Hepatocyte (in vitro differentiated cells): ENCODE results near the gene KCTD6. TPM values are rescaled to one million over a fixed set of nuclear protein-coding genes. Genes with fewer than 3 reads are reported as not detected.

Experiments
- DNase-seq: peaks from one replicate; pipeline ENCODE4 v3.0.0-alpha.2; 2016; ENCODE audit warnings: low spot score
- H2AFZ ChIP-seq: fragments of 200-600 bp; sonication (generic); 2 replicates; pipeline ENCODE4 v1.6.0; 2016; ENCODE audit warnings: antibody characterized with exemption, mild to moderate bottlenecking
- H3K27ac ChIP-seq: fragments of 200-600 bp; sonication (generic); 2 replicates; pipeline ENCODE4 v1.5.1; 2016; ENCODE audit warnings: mild to moderate bottlenecking
- H3K27me3 ChIP-seq: fragments of 200-600 bp; sonication (generic); 2 replicates; pipeline ENCODE4 v1.6.1; 2016
- H3K36me3 ChIP-seq: fragments of 200-600 bp; sonication (generic); replicated peaks from 2 replicates; pipeline ENCODE4 v1.5.1; 2016; ENCODE audit warnings: low read depth; ENCODE audit not compliant: insufficient read depth
- H3K4me1 ChIP-seq: fragments of 200-600 bp; sonication (generic); 2 replicates; pipeline ENCODE4 v1.5.1; 2016; ENCODE audit warnings: mild to moderate bottlenecking, moderate library complexity; ENCODE audit not compliant: insufficient read depth
- H3K4me2 ChIP-seq: fragments of 200-600 bp; sonication (generic); 2 replicates; pipeline ENCODE4 v1.6.0; 2016
- H3K4me3 ChIP-seq: fragments of 200-600 bp; sonication (generic); 2 replicates; pipeline ENCODE4 v1.5.1; 2016; ENCODE audit warnings: mild to moderate bottlenecking
- H3K79me2 ChIP-seq: fragments of 200-600 bp; sonication (generic); 2 replicates; pipeline ENCODE4 v1.6.0; 2017; ENCODE audit warnings: mild to moderate bottlenecking
- H3K9me2 ChIP-seq: fragments of 200-600 bp; sonication (generic); replicated peaks from 2 replicates; pipeline ENCODE4 v1.6.0; 2017; ENCODE audit warnings: mild to moderate bottlenecking; ENCODE audit not compliant: insufficient read depth
- H3K9me3 ChIP-seq: fragments of 200-600 bp; sonication (generic); 2 replicates; pipeline ENCODE4 v1.5.1; 2016; ENCODE audit warnings: low read depth, mild to moderate bottlenecking
- H4K20me1 ChIP-seq: fragments of 200-600 bp; sonication (generic); 2 replicates; pipeline ENCODE4 v1.6.0; 2016; ENCODE audit warnings: mild to moderate bottlenecking; ENCODE audit not compliant: insufficient read depth, poor library complexity, severe bottlenecking
- EZH2 ChIP-seq: fragments of 200-600 bp; sonication (generic); IDR thresholded peaks from 2 replicates; pipeline ENCODE4 v1.6.1; 2016; ENCODE audit warnings: antibody characterized with exemption, mild to moderate bottlenecking, borderline replicate concordance
- EZH2phosphoT487 ChIP-seq: fragments of 200-600 bp; sonication (generic); IDR thresholded peaks from one replicate; pipeline ENCODE4 v1.6.1; 2018; ENCODE audit warnings: antibody characterized with exemption, mild to moderate bottlenecking, low read depth, moderate library complexity; ENCODE audit not compliant: unreplicated experiment, severe bottlenecking
- WGBS: methylation state at CpG from one replicate; pipeline ENCODE4 v1.1.6; 2016; ENCODE audit warnings: low lambda C conversion rate; ENCODE audit errors: missing lambda C conversion rate; 5-methylcytosine and 5-hydroxymethylcytosine counted together
- polyA plus RNA-seq: library from polyadenylated mRNA; unstranded; fragments of >200 nt; fragmentation: Nextera tagmentation; extraction: Ambion mirVana; gene quantifications from 2 replicates; pipeline ENCODE4 v1.2.1, GENCODE V29; 2016
- total RNA-seq: library from RNA; depleted of rRNA; stranded (reverse); fragments of >200 nt; gene quantifications from 2 replicates; pipeline ENCODE4 v1.2.3, GENCODE V29; 2014
- TF ChIP-seq, protein P1 (sequence below): fragments of 200-600 bp; sonication (generic); IDR thresholded peaks from 2 replicates; pipeline ENCODE4 v1.5.1; 2016; ENCODE audit warnings: antibody characterized with exemption, mild to moderate bottlenecking; ENCODE audit not compliant: poor library complexity

The KCTD6 gene
- total and polyA plus RNA-seq, 2 experiments from 2014 or later, result 13.8 to 18.9 TPM

DNA sequence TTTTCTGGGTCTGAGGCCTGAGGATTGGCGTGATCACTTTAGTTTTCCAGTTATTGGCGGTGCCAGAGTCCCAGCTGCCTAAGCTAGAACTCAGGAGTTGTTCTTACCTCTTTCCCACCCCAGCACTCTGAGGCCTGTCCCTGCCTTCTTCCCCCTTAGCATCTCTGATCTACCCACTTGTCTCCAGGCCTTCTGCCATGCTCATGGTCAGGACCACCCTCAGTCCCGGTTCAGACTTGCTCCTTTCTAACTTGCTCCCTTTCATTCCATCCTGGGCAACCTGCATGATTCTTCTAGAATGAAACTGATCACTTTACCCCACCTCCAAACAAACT, 29.4 kb downstream of the KCTD6 start:
- no peaks in the 10 kb centered on the region for H3K9me3 ChIP-seq
- no peak overlapping the region for H2AFZ ChIP-seq
- H3K27me3 ChIP-seq, result no peaks in the 10 kb centered on the region
- WGBS, result 93% methylated on average over 3 of the region's 3 CpGs
- no peaks in the 10 kb centered on the region for H3K9me2 ChIP-seq
- TF ChIP-seq EZH2phosphoT487 (no peak), EZH2 (no peak)
- TF ChIP-seq, protein P1, sequence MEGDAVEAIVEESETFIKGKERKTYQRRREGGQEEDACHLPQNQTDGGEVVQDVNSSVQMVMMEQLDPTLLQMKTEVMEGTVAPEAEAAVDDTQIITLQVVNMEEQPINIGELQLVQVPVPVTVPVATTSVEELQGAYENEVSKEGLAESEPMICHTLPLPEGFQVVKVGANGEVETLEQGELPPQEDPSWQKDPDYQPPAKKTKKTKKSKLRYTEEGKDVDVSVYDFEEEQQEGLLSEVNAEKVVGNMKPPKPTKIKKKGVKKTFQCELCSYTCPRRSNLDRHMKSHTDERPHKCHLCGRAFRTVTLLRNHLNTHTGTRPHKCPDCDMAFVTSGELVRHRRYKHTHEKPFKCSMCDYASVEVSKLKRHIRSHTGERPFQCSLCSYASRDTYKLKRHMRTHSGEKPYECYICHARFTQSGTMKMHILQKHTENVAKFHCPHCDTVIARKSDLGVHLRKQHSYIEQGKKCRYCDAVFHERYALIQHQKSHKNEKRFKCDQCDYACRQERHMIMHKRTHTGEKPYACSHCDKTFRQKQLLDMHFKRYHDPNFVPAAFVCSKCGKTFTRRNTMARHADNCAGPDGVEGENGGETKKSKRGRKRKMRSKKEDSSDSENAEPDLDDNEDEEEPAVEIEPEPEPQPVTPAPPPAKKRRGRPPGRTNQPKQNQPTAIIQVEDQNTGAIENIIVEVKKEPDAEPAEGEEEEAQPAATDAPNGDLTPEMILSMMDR, result no peak
- H3K79me2 ChIP-seq, result no peaks in the 10 kb centered on the region
- H3K4me1 ChIP-seq, result peaks cover 55% of the 10 kb centered on the region
- no peak overlapping the region for H3K4me2 ChIP-seq
- H3K4me3 ChIP-seq, result no peak overlapping the region
- DNase-seq, result no peak
- no peaks in the 10 kb centered on the region for H3K36me3 ChIP-seq
- no peaks in the 10 kb centered on the region for H4K20me1 ChIP-seq
- H3K27ac ChIP-seq, result peak overlapping the region; percentile 71

DNA sequence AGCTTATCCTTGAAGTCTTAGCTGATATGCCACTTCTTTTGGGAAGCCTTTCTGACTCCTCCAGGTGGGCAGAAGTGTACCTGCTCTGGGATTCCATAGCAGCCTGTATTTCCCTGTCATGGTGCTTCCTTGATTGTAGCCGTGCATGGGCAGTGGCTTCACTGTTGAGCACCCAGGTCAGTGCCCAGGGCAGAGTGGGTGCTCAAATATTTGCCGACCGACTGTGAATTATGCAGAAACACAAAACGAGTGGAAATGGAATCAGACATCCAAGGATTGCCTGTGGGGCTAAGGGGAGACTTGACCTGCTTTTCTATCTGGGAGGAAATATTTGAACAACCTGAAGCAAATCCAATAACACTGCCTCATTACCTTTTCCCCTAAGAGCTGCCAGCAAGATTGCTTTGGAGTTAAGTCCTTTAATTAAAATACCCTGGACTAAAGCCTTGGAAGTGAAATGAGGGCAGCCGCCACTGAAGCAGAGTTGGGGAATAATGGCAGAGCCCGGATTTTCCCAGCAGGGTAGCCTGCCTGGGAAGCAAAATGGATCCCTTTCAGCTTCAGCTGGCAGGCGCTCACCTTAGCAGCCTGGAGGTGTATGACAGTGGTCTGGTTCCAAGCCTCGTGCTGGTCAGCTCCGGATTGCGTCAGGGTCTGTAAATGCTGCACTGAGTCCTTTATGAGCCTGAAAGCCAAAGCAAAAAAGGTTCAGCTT, 30.2 kb downstream of the KCTD6 start:
- 55% methylated on average over 10 of the region's 10 CpGs for WGBS
- peak overlapping the region; percentile 71 for H3K27ac ChIP-seq
- no peak overlapping the region for H2AFZ ChIP-seq
- peaks cover 55% of the 10 kb centered on the region for H3K4me1 ChIP-seq
- no peaks in the 10 kb centered on the region for H3K9me2 ChIP-seq
- H3K4me2 ChIP-seq, result no peak overlapping the region
- no peak overlapping the region for H3K4me3 ChIP-seq
- TF ChIP-seq, protein P1, result no peak
- no peak for TF ChIP-seq EZH2phosphoT487
- no peak for TF ChIP-seq EZH2
- H3K79me2 ChIP-seq, result no peaks in the 10 kb centered on the region
- H3K27me3 ChIP-seq, result no peaks in the 10 kb centered on the region
- H4K20me1 ChIP-seq, result no peaks in the 10 kb centered on the region
- no peaks in the 10 kb centered on the region for H3K36me3 ChIP-seq
- peak; percentile 67 for DNase-seq
- no peaks in the 10 kb centered on the region for H3K9me3 ChIP-seq

DNA sequence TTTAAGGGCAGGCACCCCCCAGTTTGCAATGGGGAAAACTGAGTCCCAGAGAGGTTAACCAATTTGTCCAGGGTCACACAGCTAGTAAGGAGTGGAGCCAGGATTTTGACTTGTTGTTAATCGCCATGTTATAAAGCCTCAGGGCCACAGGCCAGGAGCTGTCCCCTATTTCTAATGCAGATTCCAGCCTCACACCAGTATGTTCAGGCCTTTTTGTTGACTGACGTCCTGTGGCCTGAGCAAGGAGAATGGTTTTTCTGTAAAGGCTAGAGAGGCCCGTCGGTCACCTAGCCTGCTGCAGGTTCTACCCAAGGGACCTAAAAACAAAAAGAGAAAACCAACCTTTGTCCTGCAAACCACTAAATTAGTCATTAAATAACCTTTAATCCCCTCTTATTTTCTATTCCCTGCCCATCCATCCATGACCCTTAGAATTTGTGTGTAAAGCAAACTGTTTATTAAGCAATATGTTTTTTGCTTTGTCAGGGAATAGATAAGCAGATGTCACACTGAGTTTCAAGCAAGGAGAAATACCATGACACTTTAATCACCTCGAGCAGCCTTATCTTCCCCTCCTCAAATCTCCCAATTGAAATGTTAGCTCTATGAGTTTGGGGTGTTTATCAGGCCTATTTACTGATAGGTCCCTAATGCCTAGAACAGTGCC, 31.0 kb downstream of the KCTD6 start:
- no peaks in the 10 kb centered on the region for H3K36me3 ChIP-seq
- H3K4me3 ChIP-seq, result no peak overlapping the region
- TF ChIP-seq EZH2, result no peak
- TF ChIP-seq, protein P1, result no peak
- no peak for TF ChIP-seq EZH2phosphoT487
- no peaks in the 10 kb centered on the region for H3K9me2 ChIP-seq
- WGBS, result 55% methylated on average over 5 of the region's 5 CpGs
- no peak overlapping the region for H3K4me2 ChIP-seq
- peaks cover 50% of the 10 kb centered on the region for H3K4me1 ChIP-seq
- no peaks in the 10 kb centered on the region for H3K9me3 ChIP-seq
- H3K27me3 ChIP-seq, result no peaks in the 10 kb centered on the region
- no peak for DNase-seq
- peak overlapping the region; percentile 71 for H3K27ac ChIP-seq
- no peaks in the 10 kb centered on the region for H4K20me1 ChIP-seq
- no peak overlapping the region for H2AFZ ChIP-seq
- no peaks in the 10 kb centered on the region for H3K79me2 ChIP-seq
